Measurements from ENCODE around the gene RNLS.

The RNLS gene

DNA sequence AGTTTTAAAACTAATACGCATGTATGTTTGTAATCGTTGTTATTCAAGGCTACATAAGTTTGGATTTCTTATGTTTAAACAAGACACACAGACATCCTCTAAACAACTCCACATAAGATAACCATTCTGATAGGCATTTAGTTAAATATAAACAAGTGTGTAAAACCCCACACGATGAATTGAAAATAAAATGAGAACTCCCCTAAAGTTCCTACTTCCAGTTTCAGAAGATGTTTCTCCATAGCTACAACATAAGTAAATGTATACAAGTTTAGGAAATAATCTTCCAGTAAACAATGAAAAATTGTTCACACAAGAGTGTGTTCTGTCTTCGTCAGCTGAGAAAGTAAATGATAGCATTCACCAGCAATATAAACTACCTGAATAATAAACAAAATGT is 246.8 kb downstream of the RNLS start:
- no peak for TF ChIP-seq EZH2 (IDR thresholded peaks at IDR 0.05; ENCODE audit: borderline replicate concordance, low read length)
- TF ChIP-seq, protein P1, sequence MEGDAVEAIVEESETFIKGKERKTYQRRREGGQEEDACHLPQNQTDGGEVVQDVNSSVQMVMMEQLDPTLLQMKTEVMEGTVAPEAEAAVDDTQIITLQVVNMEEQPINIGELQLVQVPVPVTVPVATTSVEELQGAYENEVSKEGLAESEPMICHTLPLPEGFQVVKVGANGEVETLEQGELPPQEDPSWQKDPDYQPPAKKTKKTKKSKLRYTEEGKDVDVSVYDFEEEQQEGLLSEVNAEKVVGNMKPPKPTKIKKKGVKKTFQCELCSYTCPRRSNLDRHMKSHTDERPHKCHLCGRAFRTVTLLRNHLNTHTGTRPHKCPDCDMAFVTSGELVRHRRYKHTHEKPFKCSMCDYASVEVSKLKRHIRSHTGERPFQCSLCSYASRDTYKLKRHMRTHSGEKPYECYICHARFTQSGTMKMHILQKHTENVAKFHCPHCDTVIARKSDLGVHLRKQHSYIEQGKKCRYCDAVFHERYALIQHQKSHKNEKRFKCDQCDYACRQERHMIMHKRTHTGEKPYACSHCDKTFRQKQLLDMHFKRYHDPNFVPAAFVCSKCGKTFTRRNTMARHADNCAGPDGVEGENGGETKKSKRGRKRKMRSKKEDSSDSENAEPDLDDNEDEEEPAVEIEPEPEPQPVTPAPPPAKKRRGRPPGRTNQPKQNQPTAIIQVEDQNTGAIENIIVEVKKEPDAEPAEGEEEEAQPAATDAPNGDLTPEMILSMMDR (IDR thresholded peaks at IDR 0.05; ENCODE audit: low read length) = no peak
- Histone ChIP-seq H3K4me2 (ENCODE audit: low read length) (no peak overlapping the region), H3F3A (ENCODE audit: insufficient read depth, low read length) (no peaks in the 10 kb centered on the region), H3K27ac (ENCODE audit: low read depth, low read length, poor library complexity, severe bottlenecking) (no peak overlapping the region), H3K79me2 (ENCODE audit: insufficient read depth, low read length) (no peaks in the 10 kb centered on the region), H3K9me2 (ENCODE audit: low read depth, low read length) (no peaks in the 10 kb centered on the region), H3K36me3 (ENCODE audit: insufficient read depth, low read length) (peaks cover 11% of the 10 kb centered on the region), H3K4me3 (ENCODE audit: low read depth, low read length, poor library complexity, severe bottlenecking) (no peak overlapping the region), H3K27me3 (ENCODE audit: insufficient read depth, low read length) (no peaks in the 10 kb centered on the region), H4K20me1 (ENCODE audit: insufficient read depth, low read length) (no peaks in the 10 kb centered on the region), H3K9me3 (ENCODE audit: low read length) (no peaks in the 10 kb centered on the region), H3K4me1 (ENCODE audit: insufficient read depth, low read length, severe bottlenecking) (peaks cover 18% of the 10 kb centered on the region), H3K9ac (ENCODE audit: low read length) (no peak overlapping the region), H2AFZ (ENCODE audit: low read length) (no peak overlapping the region)

DNA sequence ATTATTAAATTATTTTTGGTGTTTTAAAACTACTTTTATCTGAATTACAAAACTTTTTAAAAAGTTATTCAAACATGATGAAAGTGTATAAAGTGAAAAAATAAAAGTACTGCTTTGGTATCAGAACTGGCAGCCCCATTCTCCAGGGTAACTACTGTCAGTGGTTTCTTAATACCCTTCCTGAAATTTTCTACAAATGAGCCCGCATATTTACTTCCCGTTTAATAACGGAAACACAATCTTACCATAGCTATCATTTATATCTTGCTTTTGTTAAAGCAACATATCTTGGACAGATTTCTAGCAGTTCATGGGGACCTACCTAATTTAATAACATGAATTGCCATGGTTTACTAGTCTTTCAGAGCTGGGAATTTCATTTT is 249.9 kb downstream of the RNLS start:
- no peak overlapping the region for H2AFZ ChIP-seq (ENCODE audit: low read length)
- no peaks in the 10 kb centered on the region for H3F3A ChIP-seq (ENCODE audit: insufficient read depth, low read length)
- H3K27me3 ChIP-seq (ENCODE audit: insufficient read depth, low read length) = no peaks in the 10 kb centered on the region
- TF ChIP-seq, protein P1 (IDR thresholded peaks at IDR 0.05; ENCODE audit: low read length) = no peak
- TF ChIP-seq EZH2 (IDR thresholded peaks at IDR 0.05; ENCODE audit: borderline replicate concordance, low read length) = no peak
- no peak overlapping the region for H3K4me3 ChIP-seq (ENCODE audit: low read depth, low read length, poor library complexity, severe bottlenecking)
- H3K4me2 ChIP-seq (ENCODE audit: low read length) = no peak overlapping the region
- no peaks in the 10 kb centered on the region for H4K20me1 ChIP-seq (ENCODE audit: insufficient read depth, low read length)
- no peak overlapping the region for H3K27ac ChIP-seq (ENCODE audit: low read depth, low read length, poor library complexity, severe bottlenecking)
- peaks cover 7% of the 10 kb centered on the region; the same call in 1 of the 2 replicates for H3K36me3 ChIP-seq (ENCODE audit: insufficient read depth, low read length)
- H3K9me2 ChIP-seq (ENCODE audit: low read depth, low read length) = no peaks in the 10 kb centered on the region
- no peaks in the 10 kb centered on the region for H3K9me3 ChIP-seq (ENCODE audit: low read length)
- H3K79me2 ChIP-seq (ENCODE audit: insufficient read depth, low read length) = no peaks in the 10 kb centered on the region
- H3K4me1 ChIP-seq (ENCODE audit: insufficient read depth, low read length, severe bottlenecking) = peaks cover 27% of the 10 kb centered on the region
- no peak overlapping the region for H3K9ac ChIP-seq (ENCODE audit: low read length)

DNA sequence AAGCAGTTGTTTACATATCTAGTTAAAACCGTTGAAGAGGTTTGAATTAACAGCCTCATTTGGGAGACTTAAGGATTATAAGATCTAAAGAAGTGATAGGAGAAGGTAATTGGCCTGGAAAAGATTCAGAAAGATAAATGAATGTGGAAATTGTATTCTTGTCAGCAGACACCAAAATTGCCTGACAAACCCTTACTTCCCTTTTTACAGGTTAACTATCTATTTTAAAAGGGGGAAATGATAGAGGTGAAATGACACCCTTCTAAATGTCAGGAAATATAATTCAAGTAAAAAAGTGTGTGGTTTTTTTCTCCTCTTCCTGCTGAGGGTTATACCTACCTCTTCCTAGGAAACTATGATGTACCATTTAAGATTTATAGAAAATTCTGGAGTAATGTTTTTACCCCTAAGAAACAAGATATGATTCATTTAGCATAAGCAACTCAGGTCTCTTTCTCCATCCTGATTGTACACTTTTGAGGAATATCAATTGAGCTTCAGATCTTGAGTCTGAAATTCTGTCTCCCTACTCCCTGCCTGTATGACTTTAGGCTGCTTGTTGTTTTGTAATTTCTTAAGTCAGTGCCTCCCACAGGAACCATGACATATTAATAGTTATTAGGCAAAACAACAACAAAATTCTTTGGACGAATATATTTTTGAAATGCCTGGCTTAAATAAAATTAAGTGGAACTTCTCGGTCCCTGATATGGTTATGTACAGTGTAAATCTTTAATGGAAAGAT is 250.4 kb downstream of the RNLS start:
- H3K9me2 ChIP-seq (ENCODE audit: low read depth, low read length) = no peaks in the 10 kb centered on the region
- no peaks in the 10 kb centered on the region for H3K27me3 ChIP-seq (ENCODE audit: insufficient read depth, low read length)
- H3K4me2 ChIP-seq (ENCODE audit: low read length) = no peak overlapping the region
- no peaks in the 10 kb centered on the region for H4K20me1 ChIP-seq (ENCODE audit: insufficient read depth, low read length)
- H3F3A ChIP-seq (ENCODE audit: insufficient read depth, low read length) = no peaks in the 10 kb centered on the region
- H3K4me3 ChIP-seq (ENCODE audit: low read depth, low read length, poor library complexity, severe bottlenecking) = no peak overlapping the region
- peak overlapping the region; percentile 66 for H3K27ac ChIP-seq (ENCODE audit: low read depth, low read length, poor library complexity, severe bottlenecking)
- H3K36me3 ChIP-seq (ENCODE audit: insufficient read depth, low read length) = peaks cover 7% of the 10 kb centered on the region; the same call in 1 of the 2 replicates
- TF ChIP-seq, protein P1 (IDR thresholded peaks at IDR 0.05; ENCODE audit: low read length) = no peak
- no peak for TF ChIP-seq EZH2 (IDR thresholded peaks at IDR 0.05; ENCODE audit: borderline replicate concordance, low read length)
- H3K4me1 ChIP-seq (ENCODE audit: insufficient read depth, low read length, severe bottlenecking) = peaks cover 27% of the 10 kb centered on the region
- H3K79me2 ChIP-seq (ENCODE audit: insufficient read depth, low read length) = no peaks in the 10 kb centered on the region
- H2AFZ ChIP-seq (ENCODE audit: low read length) = no peak overlapping the region
- peak overlapping the region; percentile 12; the same call in 1 of the 2 replicates for H3K9ac ChIP-seq (ENCODE audit: low read length)
- H3K9me3 ChIP-seq (ENCODE audit: low read length) = no peaks in the 10 kb centered on the region

Measured in OCI-LY1 (cell line).